HEK293T (cell line): ENCODE measurements around the gene ERC1.

Source experiments
- CTBP1 ChIP-seq: fragments of 450-650 bp; IDR thresholded peaks from 2 replicates; pipeline ENCODE4 v1.6.1; 2016; ENCODE audit warnings: borderline replicate concordance
- FOXK2 ChIP-seq: fragments of 450-650 bp; IDR thresholded peaks from 2 replicates; pipeline ENCODE4 v1.6.1; 2016; ENCODE audit warnings: mild to moderate bottlenecking
- FOXM1 ChIP-seq: fragments of 450-650 bp; IDR thresholded peaks from 2 replicates; pipeline ENCODE4 v1.6.1; 2017; ENCODE audit warnings: mild to moderate bottlenecking, borderline replicate concordance
- HDGF ChIP-seq: fragments of 450-650 bp; IDR thresholded peaks from 2 replicates; pipeline ENCODE4 v1.6.1; 2017; ENCODE audit warnings: antibody characterized with exemption, borderline replicate concordance
- LEF1 ChIP-seq: fragments of 450-650 bp; IDR thresholded peaks from 2 replicates; pipeline ENCODE4 v1.6.1; 2017; ENCODE audit warnings: mild to moderate bottlenecking, borderline replicate concordance
- SP1 ChIP-seq: fragments of 450-650 bp; IDR thresholded peaks from 2 replicates; pipeline ENCODE4 v1.6.1; 2017
- TARDBP ChIP-seq: fragments of 450-650 bp; IDR thresholded peaks from 2 replicates; pipeline ENCODE4 v1.6.1; 2016

DNA sequence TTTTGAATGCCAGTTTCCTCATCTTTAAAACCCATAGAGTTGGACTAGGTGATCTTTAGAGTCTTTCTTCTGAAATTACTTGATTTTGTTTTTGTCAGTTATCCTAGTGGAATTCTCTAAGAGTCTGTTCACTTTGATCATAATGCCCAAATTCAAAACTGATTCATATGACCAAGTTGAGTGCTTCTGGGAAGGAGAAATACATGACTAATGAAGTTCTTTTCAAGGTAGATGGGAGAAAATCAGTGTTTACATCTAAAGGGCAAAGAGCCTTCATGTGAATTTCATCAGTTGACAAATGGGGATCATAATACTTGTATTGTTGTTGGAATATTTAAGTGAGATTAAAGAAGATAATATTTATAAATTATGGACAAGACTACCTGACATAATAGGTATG, 53.2 kb downstream of the ERC1 start:
- TF ChIP-seq SP1 (no peak), CTBP1 (no peak), TARDBP (no peak), FOXK2 (no peak), FOXM1 (no peak), HDGF (no peak), LEF1 (no peak)
